IMR-90 (cell line): Measurements from ENCODE around the gene SLC6A12. TPM values are rescaled to one million over a fixed set of nuclear protein-coding genes. Genes with fewer than 3 reads are reported as not detected.

ENCODE experiments used
- ATAC-seq: fragments of 200-7000 bp; cut with Tn5 transposase; 2 replicates; pipeline ENCODE4 v1.9.1; 2020; ENCODE audit warnings: low read depth, mild to moderate bottlenecking, moderate library complexity
- BruUV-seq: library from RNA; stranded (reverse); fragments of 400-500 nt; replicated peaks from 2 replicates; lab custom pipeline; 2021; lab: Mats Ljungman, UMichigan
- CTCF ChIA-PET: fragments of 300-600 bp; formaldehyde crosslinking; extraction: SDS; loops from one replicate; lab custom pipeline; 2021; ENCODE audit warnings: antibody characterized with exemption; lab: Yijun Ruan, JAX
- POLR2A ChIA-PET: fragments of 300-600 bp; sonication (Branson Sonifier 250); formaldehyde crosslinking; loops from one replicate; lab custom pipeline; 2022; ENCODE audit warnings: antibody characterized with exemption; ENCODE audit not compliant: unreplicated experiment; lab: Charles Lee
- DNase-seq: peaks from one replicate; pipeline ENCODE4 v3.0.0; 2013
- H2AFZ ChIP-seq: replicated peaks from 2 replicates; pipeline ENCODE3; 2013; ENCODE audit warnings: low read length, mild to moderate bottlenecking; ENCODE audit not compliant: poor library complexity
- H2AK5ac ChIP-seq: 2 replicates; pipeline ENCODE4 v1.6.1; 2013; ENCODE audit warnings: low read depth, low read length, inconsistent platforms
- H2AK9ac ChIP-seq: replicated peaks from 2 replicates; pipeline ENCODE3; 2013; ENCODE audit warnings: mild to moderate bottlenecking, low read depth, low read length, moderate library complexity; ENCODE audit not compliant: poor library complexity
- H2BK120ac ChIP-seq: 2 replicates; pipeline ENCODE4 v1.6.1; 2013; ENCODE audit warnings: low read depth, low read length, inconsistent platforms
- H2BK15ac ChIP-seq: 3 replicates; pipeline ENCODE4 v1.6.1; 2013; ENCODE audit warnings: low read depth, low read length, inconsistent platforms
- H2BK20ac ChIP-seq: 2 replicates; pipeline ENCODE4 v1.6.1; 2013; ENCODE audit warnings: low read depth, mild to moderate bottlenecking, inconsistent platforms, low read length, moderate library complexity
- H2BK5ac ChIP-seq: 2 replicates; pipeline ENCODE4 v1.6.1; 2013; ENCODE audit warnings: mild to moderate bottlenecking, low read depth, low read length, inconsistent platforms; ENCODE audit not compliant: poor library complexity, severe bottlenecking
- H3K14ac ChIP-seq: replicated peaks from 2 replicates; pipeline ENCODE4 v1.6.1; 2013; ENCODE audit warnings: low read depth, low read length, inconsistent platforms
- H3K18ac ChIP-seq: 2 replicates; pipeline ENCODE4 v1.6.1; 2013; ENCODE audit warnings: low read depth, low read length, control low read depth
- H3K23ac ChIP-seq: 2 replicates; pipeline ENCODE4 v1.6.1; 2013; ENCODE audit warnings: low read depth, low read length, inconsistent platforms
- H3K27ac ChIP-seq: 2 replicates; pipeline ENCODE4 v1.5.1; 2013; ENCODE audit warnings: mild to moderate bottlenecking, control low read depth, low read length; ENCODE audit not compliant: insufficient read depth
- H3K27me3 ChIP-seq: 2 replicates; pipeline ENCODE4 v1.6.1; 2013; ENCODE audit warnings: low read length; ENCODE audit not compliant: control insufficient read depth, insufficient read depth
- H3K36me3 ChIP-seq: 2 replicates; pipeline ENCODE4 v1.6.1; 2013; ENCODE audit warnings: low read length, mixed read lengths; ENCODE audit not compliant: control insufficient read depth, insufficient read depth
- H3K4ac ChIP-seq: 2 replicates; pipeline ENCODE4 v1.6.1; 2013; ENCODE audit warnings: low read depth, low read length, inconsistent platforms
- H3K4me1 ChIP-seq: 2 replicates; pipeline ENCODE4 v1.6.1; 2013; ENCODE audit warnings: low read length, mixed read lengths; ENCODE audit not compliant: control insufficient read depth, insufficient read depth
- H3K4me2 ChIP-seq: 2 replicates; pipeline ENCODE4 v1.6.1; 2013; ENCODE audit warnings: low read depth, mild to moderate bottlenecking, control low read depth, low read length, moderate library complexity
- H3K4me3 ChIP-seq: 2 replicates; pipeline ENCODE4 v1.5.1; 2013; ENCODE audit warnings: low read depth, mild to moderate bottlenecking, control low read depth, low read length, moderate library complexity; ENCODE audit not compliant: insufficient read depth
- H3K56ac ChIP-seq: 2 replicates; pipeline ENCODE4 v1.6.1; 2013; ENCODE audit warnings: low read length, inconsistent platforms; ENCODE audit not compliant: insufficient read depth; ENCODE audit errors: extremely low read depth
- H3K79me1 ChIP-seq, 2 experiments: 2 replicates each; pipeline ENCODE4 v1.6.1; 2013; ENCODE audit warnings: low read length in 2 of 2, inconsistent platforms in 1 of 2, low read depth in 1 of 2
- H3K9ac ChIP-seq: 2 replicates; pipeline ENCODE4 v1.6.1; 2013; ENCODE audit warnings: low read depth, low read length, control low read depth
- H3K9me1 ChIP-seq: 2 replicates; pipeline ENCODE4 v1.6.1; 2013; ENCODE audit warnings: low read length, inconsistent platforms; ENCODE audit not compliant: insufficient read depth
- H3K9me3 ChIP-seq: 2 replicates; pipeline ENCODE4 v1.6.1; 2013; ENCODE audit warnings: low read length; ENCODE audit not compliant: control insufficient read depth, insufficient read depth
- H4K20me1 ChIP-seq: 2 replicates; pipeline ENCODE4 v1.6.1; 2013; ENCODE audit warnings: low read length, inconsistent platforms; ENCODE audit not compliant: insufficient read depth
- H4K5ac ChIP-seq: 2 replicates; pipeline ENCODE4 v1.6.1; 2013; ENCODE audit warnings: mild to moderate bottlenecking, low read depth, low read length, control low read depth
- H4K8ac ChIP-seq, 2 experiments: 2 replicates each; pipeline ENCODE4 v1.6.1; 2013; ENCODE audit warnings: low read depth in 2 of 2, low read length in 2 of 2, control low read depth in 1 of 2, inconsistent platforms in 1 of 2
- H4K91ac ChIP-seq: 2 replicates; pipeline ENCODE4 v1.6.1; 2013; ENCODE audit warnings: low read depth, low read length, inconsistent platforms; ENCODE audit not compliant: insufficient read depth
- BHLHE40 ChIP-seq: fragments of 150-350 bp; IDR thresholded peaks from 2 replicates; pipeline ENCODE4 v1.6.1; 2016; ENCODE audit warnings: mild to moderate bottlenecking, low read depth, low read length
- CTCF ChIP-seq: conservative IDR thresholded peaks from 2 replicates; pipeline ENCODE4 v1.5.1; 2012; ENCODE audit warnings: mild to moderate bottlenecking, low read depth, low read length, improper control_type of control experiment
- ELK1 ChIP-seq: fragments of 150-350 bp; IDR thresholded peaks from 2 replicates; pipeline ENCODE4 v1.6.1; 2016; ENCODE audit warnings: low read depth, mild to moderate bottlenecking, low read length, moderate library complexity, borderline replicate concordance
- FOS ChIP-seq: fragments of 150-350 bp; IDR thresholded peaks from 2 replicates; pipeline ENCODE4 v1.6.1; 2016; ENCODE audit warnings: low read depth, low read length
- SMC3 ChIP-seq: fragments of 150-350 bp; IDR thresholded peaks from 2 replicates; pipeline ENCODE4 v1.6.1; 2016; ENCODE audit warnings: low read depth, mild to moderate bottlenecking, antibody characterized with exemption, low read length, moderate library complexity
- USF2 ChIP-seq: fragments of 150-350 bp; IDR thresholded peaks from 2 replicates; pipeline ENCODE4 v1.6.1; 2017; ENCODE audit warnings: mild to moderate bottlenecking, antibody characterized with exemption, low read length, low read depth
- WGBS, 2 experiments: methylation state at CpG; one replicate each; pipeline versions ENCODE4 v1.1.5 to v1.1.7; 2013; ENCODE audit warnings: missing lambda C conversion rate in 2 of 2; ENCODE audit not compliant: insufficient read length in 1 of 2; ENCODE audit errors: extremely low coverage in 2 of 2; 5-methylcytosine and 5-hydroxymethylcytosine counted together
- dilution Hi-C: fragments of 300-500 bp; cut with HindIII; formaldehyde crosslinking; loops from one replicate; pipeline ENCODE4 v1.14.3; 2018; ENCODE audit warnings: low sequenced_read_pairs; ENCODE audit not compliant: unreplicated experiment
- in situ Hi-C: fragments of 300-500 bp; cut with MboI; formaldehyde crosslinking; loops from 3 replicates; pipeline ENCODE4 v1.14.3; 2019; ENCODE audit warnings: low sequenced_read_pairs, inconsistent platforms, mixed read lengths
- intact Hi-C: fragments of 100-400 bp; cut with micrococcal nuclease; formaldehyde crosslinking; loops from 2 replicates; pipeline ENCODE4 v1.10.0; 2022
- polyA plus RNA-seq, 3 experiments: library from polyadenylated mRNA; depleted of rRNA; stranded (reverse); fragments of >200 nt; gene quantifications; 2 replicates each; pipeline ENCODE4 v1.2.3, GENCODE V29; 2012; ENCODE audit warnings: low replicate concordance in 1 of 3
- total RNA-seq: library from RNA; depleted of rRNA; stranded (reverse); fragments of >200 nt; gene quantifications from 2 replicates; pipeline ENCODE4 v1.2.3, GENCODE V29; 2012

Gene SLC6A12
- total and polyA plus RNA-seq, 2 of the 4 experiments (the other 2 are of a cell fraction), result not detected

- H3K23ac ChIP-seq, result peak overlapping the region; percentile 35; the same call in 1 of the 2 replicates
- no peak overlapping the region for H2BK15ac ChIP-seq
- H4K8ac ChIP-seq, result no peak overlapping the region
- no peak overlapping the region for H3K9ac ChIP-seq
- peak overlapping the region; percentile 99; the same call in 1 of the 2 replicates for H3K4me2 ChIP-seq
- H4K5ac ChIP-seq, result no peak overlapping the region
- H3K27me3 ChIP-seq, result peaks cover 63% of the 10 kb centered on the region
- no peak overlapping the region for H2AK5ac ChIP-seq
- in situ Hi-C loops (no loop called here), intact Hi-C loops (no loop called here), dilution Hi-C loops (no loop called here)
- peaks cover 3% of the 10 kb centered on the region for H3K4me1 ChIP-seq
- WGBS, 2 experiments, result 73% methylated on average over 3 of the region's 11 CpGs; no CpG with 5 or more reads in 1 of the 2 experiments
- H2AK9ac ChIP-seq, result no peak overlapping the region
- BruUV-seq, result no TSS peak
- no peak overlapping the region for H2AFZ ChIP-seq
- H3K36me3 ChIP-seq, result no peaks in the 10 kb centered on the region
- DNase-seq (no peak), ATAC-seq (no peak)
- H3K79me1 ChIP-seq, result no peaks in the 10 kb centered on the region
- no peak overlapping the region for H3K4me3 ChIP-seq
- ChIA-PET CTCF (no interaction called here), POLR2A (no interaction called here)
- H3K14ac ChIP-seq, result no peak overlapping the region
- H2BK20ac ChIP-seq, result no peak overlapping the region
- H2BK120ac ChIP-seq, result no peak overlapping the region
- TF ChIP-seq BHLHE40 (no peak), USF2 (no peak), ELK1 (no peak), FOS (no peak), SMC3 (no peak), CTCF (no peak)
- H3K9me3 ChIP-seq, result no peaks in the 10 kb centered on the region
- H3K56ac ChIP-seq, result no peak overlapping the region
- no peak overlapping the region for H2BK5ac ChIP-seq
- no peak overlapping the region for H3K27ac ChIP-seq
- no peak overlapping the region for H4K91ac ChIP-seq
- H4K20me1 ChIP-seq, result no peaks in the 10 kb centered on the region
- no peak overlapping the region for H3K18ac ChIP-seq
- peaks cover 6% of the 10 kb centered on the region; the same call in 1 of the 2 replicates for H3K9me1 ChIP-seq
- no peak overlapping the region for H3K4ac ChIP-seq
Measured at GRCh38 chr12:204261-204678, 9.7 kb downstream of the SLC6A12 start.
